Activated CD4-positive, alpha-beta T cell treated with anti-CD3 and anti-CD28 coated beads for 24 hours (primary cell): ENCODE results near the gene ATP8A1.

Experiments used
- DNase-seq, 2 donors: peaks; one replicate each; pipeline ENCODE4 v3.0.0-alpha.2; 2020; ENCODE audit warnings: low read depth in 2 of 2

ATP8A1 gene

GRCh38 chr4:42570221-42570620, 86.7 kb downstream of the ATP8A1 start:
- no peak for DNase-seq

GRCh38 chr4:42568610-42569207, 88.2 kb downstream of the ATP8A1 start:
- peak; percentile 35 to 49 for DNase-seq

GRCh38 chr4:42566835-42567234, 90.1 kb downstream of the ATP8A1 start:
- DNase-seq: no peak

GRCh38 chr4:42562016-42562415, 94.9 kb downstream of the ATP8A1 start:
- no peak for DNase-seq

- no peak for DNase-seq
These were observed 95.9 kb downstream of the ATP8A1 start for GRCh38 chr4:42561031-42561430.

GRCh38 chr4:42560467-42560861, 96.4 kb downstream of the ATP8A1 start:
- no peak for DNase-seq

- DNase-seq: no peak
These were observed 98.7 kb downstream of the ATP8A1 start for GRCh38 chr4:42558156-42558555.

- DNase-seq: no peak
These were observed 101.1 kb downstream of the ATP8A1 start for GRCh38 chr4:42555828-42556227.

- DNase-seq: no peak
These were observed 102.8 kb downstream of the ATP8A1 start for GRCh38 chr4:42554072-42554471.

GRCh38 chr4:42549896-42550295, 107.0 kb downstream of the ATP8A1 start:
- DNase-seq: no peak

GRCh38 chr4:42547805-42548204, 109.1 kb downstream of the ATP8A1 start:
- no peak for DNase-seq

- no peak for DNase-seq
These were observed 113.1 kb downstream of the ATP8A1 start for GRCh38 chr4:42543762-42544161.

GRCh38 chr4:42543126-42543525, 113.8 kb downstream of the ATP8A1 start:
- DNase-seq: no peak

GRCh38 chr4:42541647-42542046, 115.3 kb downstream of the ATP8A1 start:
- no peak for DNase-seq

- no peak for DNase-seq
These were observed 123.9 kb downstream of the ATP8A1 start for GRCh38 chr4:42533042-42533441.

GRCh38 chr4:42531341-42532030, 125.4 kb downstream of the ATP8A1 start:
- no peak for DNase-seq

- DNase-seq: no peak
These were observed 133.7 kb downstream of the ATP8A1 start for GRCh38 chr4:42523066-42523718.

GRCh38 chr4:42519803-42520417, 137.0 kb downstream of the ATP8A1 start:
- peak; percentile 6 to 36 for DNase-seq

GRCh38 chr4:42515156-42515884, 141.6 kb downstream of the ATP8A1 start:
- DNase-seq: no peak

- no peak for DNase-seq
These were observed 143.0 kb downstream of the ATP8A1 start for GRCh38 chr4:42513748-42514492.

GRCh38 chr4:42512226-42512625, 144.7 kb downstream of the ATP8A1 start:
- no peak for DNase-seq
